Measurements from ENCODE around the gene THBS1.

THBS1 gene

GRCh38 chr15:39625451-39625850, 44.6 kb downstream of the THBS1 start:
- no peak overlapping the region for H3K4me3 Mint-ChIP-seq
- H3K36me3 Mint-ChIP-seq, result no peaks in the 10 kb centered on the region
- H3K4me1 Mint-ChIP-seq, result peaks cover 19% of the 10 kb centered on the region
- H3K27me3 Mint-ChIP-seq, result peaks cover 32% of the 10 kb centered on the region
- peak overlapping the region; percentile 65 for H3K27ac Mint-ChIP-seq
- ATAC-seq, result no peak
- no peaks in the 10 kb centered on the region for H3K9me3 Mint-ChIP-seq

- Mint-ChIP-seq H3K36me3 (no peaks in the 10 kb centered on the region), H3K27me3 (peaks cover 32% of the 10 kb centered on the region), H3K9me3 (no peaks in the 10 kb centered on the region), H3K4me3 (no peak overlapping the region), H3K4me1 (peaks cover 19% of the 10 kb centered on the region), H3K27ac (no peak overlapping the region)
- no peak for ATAC-seq
Observed at GRCh38 chr15:39625856-39626255, 45.0 kb downstream of the THBS1 start.

GRCh38 chr15:39627451-39628143, 46.7 kb downstream of the THBS1 start:
- peaks cover 19% of the 10 kb centered on the region for H3K4me1 Mint-ChIP-seq
- no peaks in the 10 kb centered on the region for H3K9me3 Mint-ChIP-seq
- H3K36me3 Mint-ChIP-seq, result no peaks in the 10 kb centered on the region
- peaks cover 22% of the 10 kb centered on the region for H3K27me3 Mint-ChIP-seq
- no peak overlapping the region for H3K27ac Mint-ChIP-seq
- ATAC-seq, result no peak
- H3K4me3 Mint-ChIP-seq, result no peak overlapping the region

GRCh38 chr15:39628144-39628508, 47.2 kb downstream of the THBS1 start:
- Mint-ChIP-seq H3K4me3 (no peak overlapping the region), H3K27me3 (peaks cover 17% of the 10 kb centered on the region), H3K9me3 (no peaks in the 10 kb centered on the region), H3K4me1 (peaks cover 19% of the 10 kb centered on the region), H3K27ac (no peak overlapping the region), H3K36me3 (no peaks in the 10 kb centered on the region)
- no peak for ATAC-seq

- no peaks in the 10 kb centered on the region for H3K36me3 Mint-ChIP-seq
- no peaks in the 10 kb centered on the region for H3K9me3 Mint-ChIP-seq
- peaks cover 19% of the 10 kb centered on the region for H3K4me1 Mint-ChIP-seq
- peaks cover 14% of the 10 kb centered on the region for H3K27me3 Mint-ChIP-seq
- H3K27ac Mint-ChIP-seq, result no peak overlapping the region
- ATAC-seq, result no peak
- H3K4me3 Mint-ChIP-seq, result no peak overlapping the region
Observed at GRCh38 chr15:39628546-39629257, 47.8 kb downstream of the THBS1 start.

- peaks cover 12% of the 10 kb centered on the region for H3K27me3 Mint-ChIP-seq
- no peaks in the 10 kb centered on the region for H3K36me3 Mint-ChIP-seq
- peaks cover 17% of the 10 kb centered on the region for H3K4me1 Mint-ChIP-seq
- H3K9me3 Mint-ChIP-seq, result no peaks in the 10 kb centered on the region
- no peak overlapping the region for H3K4me3 Mint-ChIP-seq
- ATAC-seq, result no peak
- H3K27ac Mint-ChIP-seq, result no peak overlapping the region
Observed at GRCh38 chr15:39629371-39629770, 48.5 kb downstream of the THBS1 start.

GRCh38 chr15:39629906-39630305, 49.0 kb downstream of the THBS1 start:
- no peaks in the 10 kb centered on the region for H3K36me3 Mint-ChIP-seq
- no peak overlapping the region for H3K4me3 Mint-ChIP-seq

GRCh38 chr15:39631357-39631756, 50.5 kb downstream of the THBS1 start:
- Mint-ChIP-seq H3K27me3 (no peaks in the 10 kb centered on the region), H3K36me3 (no peaks in the 10 kb centered on the region), H3K27ac (no peak overlapping the region), H3K4me3 (no peak overlapping the region), H3K4me1 (peaks cover 7% of the 10 kb centered on the region), H3K9me3 (no peaks in the 10 kb centered on the region)
- no peak for ATAC-seq

More at GRCh38 chr15:39629906-39630305, 49.0 kb downstream of the THBS1 start:
- Mint-ChIP-seq H3K27ac (no peak overlapping the region), H3K9me3 (no peaks in the 10 kb centered on the region), H3K4me1 (peaks cover 11% of the 10 kb centered on the region), H3K27me3 (peaks cover 6% of the 10 kb centered on the region)
- ATAC-seq, result no peak

GRCh38 chr15:39638041-39638440, 57.2 kb downstream of the THBS1 start:
- no peak overlapping the region for H3K4me3 Mint-ChIP-seq
- no peak for ATAC-seq
- H3K27me3 Mint-ChIP-seq, result peaks cover 8% of the 10 kb centered on the region
- H3K36me3 Mint-ChIP-seq, result no peaks in the 10 kb centered on the region
- H3K4me1 Mint-ChIP-seq, result no peaks in the 10 kb centered on the region
- no peak overlapping the region for H3K27ac Mint-ChIP-seq
- no peaks in the 10 kb centered on the region for H3K9me3 Mint-ChIP-seq

GRCh38 chr15:39639037-39639436, 58.2 kb downstream of the THBS1 start:
- Mint-ChIP-seq H3K4me1 (no peaks in the 10 kb centered on the region), H3K36me3 (no peaks in the 10 kb centered on the region), H3K9me3 (no peaks in the 10 kb centered on the region), H3K4me3 (no peak overlapping the region), H3K27ac (no peak overlapping the region), H3K27me3 (peaks cover 8% of the 10 kb centered on the region)
- no peak for ATAC-seq

- H3K27me3 Mint-ChIP-seq, result peaks cover 8% of the 10 kb centered on the region
- H3K4me1 Mint-ChIP-seq, result no peaks in the 10 kb centered on the region
- no peak overlapping the region for H3K4me3 Mint-ChIP-seq
- no peaks in the 10 kb centered on the region for H3K9me3 Mint-ChIP-seq
- no peaks in the 10 kb centered on the region for H3K36me3 Mint-ChIP-seq
- no peak overlapping the region for H3K27ac Mint-ChIP-seq
- ATAC-seq, result no peak
Observed at GRCh38 chr15:39640665-39641064, 59.8 kb downstream of the THBS1 start.

- Mint-ChIP-seq H3K4me1 (no peaks in the 10 kb centered on the region), H3K27me3 (peaks cover 8% of the 10 kb centered on the region), H3K36me3 (no peaks in the 10 kb centered on the region), H3K9me3 (no peaks in the 10 kb centered on the region), H3K27ac (no peak overlapping the region), H3K4me3 (no peak overlapping the region)
- no peak for ATAC-seq
Observed at GRCh38 chr15:39641191-39641889, 60.5 kb downstream of the THBS1 start.

GRCh38 chr15:39642011-39642640, 61.2 kb downstream of the THBS1 start:
- no peak overlapping the region for H3K27ac Mint-ChIP-seq

GRCh38 chr15:39643727-39644126, 62.8 kb downstream of the THBS1 start:
- H3K27me3 Mint-ChIP-seq, result peaks cover 8% of the 10 kb centered on the region
- no peak for ATAC-seq
- no peak overlapping the region for H3K4me3 Mint-ChIP-seq
- no peaks in the 10 kb centered on the region for H3K36me3 Mint-ChIP-seq
- H3K27ac Mint-ChIP-seq, result no peak overlapping the region
- H3K4me1 Mint-ChIP-seq, result no peaks in the 10 kb centered on the region
- no peaks in the 10 kb centered on the region for H3K9me3 Mint-ChIP-seq

More at GRCh38 chr15:39642011-39642640, 61.2 kb downstream of the THBS1 start:
- H3K9me3 Mint-ChIP-seq, result no peaks in the 10 kb centered on the region
- ATAC-seq, result no peak
- H3K27me3 Mint-ChIP-seq, result peaks cover 8% of the 10 kb centered on the region
- no peaks in the 10 kb centered on the region for H3K4me1 Mint-ChIP-seq
- no peak overlapping the region for H3K4me3 Mint-ChIP-seq
- H3K36me3 Mint-ChIP-seq, result no peaks in the 10 kb centered on the region

- Mint-ChIP-seq H3K4me1 (no peaks in the 10 kb centered on the region), H3K4me3 (no peak overlapping the region), H3K9me3 (no peaks in the 10 kb centered on the region), H3K27me3 (peaks cover 8% of the 10 kb centered on the region), H3K27ac (no peak overlapping the region), H3K36me3 (no peaks in the 10 kb centered on the region)
- no peak for ATAC-seq
Observed at GRCh38 chr15:39644136-39644535, 63.3 kb downstream of the THBS1 start.
